ENCODE data around the gene EYS.
A peak's percentile ranks its signal among the peaks of the same experiment; 100 is the strongest.

The EYS gene

DNA sequence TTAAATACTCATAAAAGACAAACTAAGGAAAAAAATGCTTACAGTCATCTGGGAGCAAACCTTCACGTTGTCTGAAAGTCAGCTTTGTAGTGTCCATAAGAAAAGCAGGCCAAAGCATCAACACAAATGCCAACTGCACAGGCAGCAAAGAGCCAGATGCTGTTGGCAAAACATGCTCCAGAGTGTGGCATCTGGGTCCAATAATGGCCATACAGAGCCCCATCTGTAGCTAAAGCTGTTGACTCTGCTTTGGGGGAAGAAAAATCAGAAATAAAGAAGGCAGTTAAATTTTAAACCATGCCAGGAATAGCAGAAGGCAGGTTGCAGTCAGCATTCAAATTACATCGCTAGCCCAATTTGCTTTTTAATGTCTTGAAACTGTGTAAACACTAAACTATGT lies 776.3 kb downstream of the EYS start:
- peak; percentile 73 for DNase-seq

DNA sequence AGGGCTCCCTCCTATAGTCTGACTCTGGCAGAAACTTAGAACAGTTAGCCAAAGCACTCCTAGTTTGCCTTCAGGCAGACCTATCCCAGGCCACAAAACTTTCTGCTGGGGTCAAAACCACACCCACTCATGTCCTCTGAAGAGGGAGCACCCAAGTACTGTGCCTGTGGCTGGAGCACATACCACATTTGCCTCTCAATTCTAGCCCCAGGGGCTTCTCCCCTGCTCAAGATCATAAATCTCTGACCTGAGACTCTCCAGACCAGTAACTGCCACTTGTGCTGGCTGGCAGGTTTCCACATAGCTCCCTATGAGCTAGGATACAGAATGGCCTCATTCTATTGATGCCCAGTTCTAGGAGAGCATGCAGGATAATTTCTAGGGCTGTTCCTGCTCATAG lies 781.0 kb downstream of the EYS start:
- no peak for DNase-seq

DNA sequence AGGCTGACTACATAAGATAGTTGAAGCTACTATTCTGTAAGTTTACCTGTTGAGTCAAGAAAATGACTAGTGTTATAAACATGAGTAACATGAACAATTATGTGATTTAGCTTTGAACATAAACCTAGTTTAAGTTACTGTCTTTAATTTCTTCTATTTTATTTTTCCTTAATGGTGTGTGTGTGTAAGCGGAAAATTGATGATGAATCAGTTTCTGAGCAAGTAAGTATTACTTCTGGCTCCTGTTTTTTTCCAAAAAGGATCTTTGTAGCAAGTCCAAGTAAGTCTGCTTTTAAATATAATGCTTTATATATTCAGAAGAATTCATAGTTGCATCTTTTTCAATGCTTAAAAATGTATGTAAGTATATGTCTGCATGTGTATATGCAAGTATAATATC lies 786.8 kb downstream of the EYS start:
- DNase-seq, result no peak

DNA sequence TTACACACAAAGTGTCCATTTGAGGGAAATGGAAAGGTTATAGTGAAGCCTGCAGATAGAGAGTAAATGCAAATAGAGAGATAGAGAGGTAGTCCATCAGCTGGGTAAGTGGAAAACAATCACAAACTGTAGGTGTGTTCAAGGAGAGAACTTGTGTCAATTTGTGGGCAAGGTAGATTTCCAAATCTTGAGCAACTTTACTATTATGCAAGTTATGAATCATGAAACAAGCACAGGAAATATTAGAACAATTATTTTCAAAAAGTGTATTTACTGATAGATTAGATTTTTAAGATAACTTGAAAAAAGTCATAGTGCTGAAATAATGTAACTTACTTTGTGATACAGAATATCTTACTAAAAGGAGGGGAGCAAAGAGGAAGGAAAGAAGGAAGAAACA lies 792.9 kb downstream of the EYS start:
- DNase-seq, result no peak

DNA sequence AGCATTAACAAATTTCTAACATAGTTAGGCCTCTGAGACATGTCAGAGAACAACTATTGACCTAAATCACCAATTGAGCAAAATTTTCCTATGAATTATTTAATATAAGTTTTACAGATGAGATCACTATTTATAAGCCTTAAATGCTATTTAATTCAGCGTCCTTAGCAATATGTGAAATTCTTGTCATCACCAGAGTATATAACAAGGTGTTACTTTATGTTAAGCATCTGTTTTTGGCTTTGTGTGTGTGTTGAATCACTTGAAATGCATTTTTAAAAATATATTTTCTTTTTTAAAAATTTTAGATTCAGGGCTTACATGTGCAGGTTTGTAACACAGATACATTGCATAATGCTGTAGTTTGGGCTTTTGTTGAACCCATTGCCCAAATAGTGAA lies 794.1 kb downstream of the EYS start:
- no peak for DNase-seq

DNA sequence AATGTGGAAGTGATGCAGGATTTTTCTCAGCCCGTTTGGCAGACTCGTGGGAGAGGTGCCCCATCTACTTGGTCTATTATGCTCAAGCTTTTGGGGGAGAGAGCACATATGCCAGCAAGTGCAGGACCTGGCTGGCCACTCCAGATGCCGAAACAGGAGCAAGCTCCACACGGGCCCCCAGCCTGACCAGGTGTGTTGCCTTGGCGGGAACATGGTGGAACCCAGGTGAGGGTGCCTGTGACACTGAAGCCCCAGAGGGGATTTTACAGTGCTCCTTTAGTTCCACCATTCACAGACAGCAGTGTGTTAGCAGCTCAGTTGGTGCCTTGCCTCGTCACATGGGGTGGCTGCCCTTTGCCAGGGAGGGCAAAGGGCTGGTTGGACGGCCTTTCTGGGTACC lies 798.9 kb downstream of the EYS start:
- DNase-seq, result no peak

DNA sequence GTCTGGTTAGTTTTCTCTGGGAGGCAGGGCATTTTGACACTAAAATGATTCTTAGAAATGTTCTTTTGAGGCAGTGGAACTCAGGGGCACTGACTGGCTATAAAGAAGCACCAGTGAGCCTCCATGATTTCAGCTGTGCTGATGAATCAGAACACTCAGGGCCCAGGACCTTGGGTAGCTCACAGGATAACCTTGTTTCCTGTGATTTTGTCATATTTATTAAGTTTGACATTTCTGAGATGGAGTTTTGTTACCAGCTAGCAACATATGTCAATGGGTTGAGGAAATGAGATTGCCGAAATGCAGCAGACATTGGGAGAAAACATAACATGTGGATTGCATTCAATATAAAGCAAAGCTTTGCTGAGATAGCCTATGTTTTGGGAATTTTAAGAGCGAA lies 802.4 kb downstream of the EYS start:
- DNase-seq, result no peak

DNA sequence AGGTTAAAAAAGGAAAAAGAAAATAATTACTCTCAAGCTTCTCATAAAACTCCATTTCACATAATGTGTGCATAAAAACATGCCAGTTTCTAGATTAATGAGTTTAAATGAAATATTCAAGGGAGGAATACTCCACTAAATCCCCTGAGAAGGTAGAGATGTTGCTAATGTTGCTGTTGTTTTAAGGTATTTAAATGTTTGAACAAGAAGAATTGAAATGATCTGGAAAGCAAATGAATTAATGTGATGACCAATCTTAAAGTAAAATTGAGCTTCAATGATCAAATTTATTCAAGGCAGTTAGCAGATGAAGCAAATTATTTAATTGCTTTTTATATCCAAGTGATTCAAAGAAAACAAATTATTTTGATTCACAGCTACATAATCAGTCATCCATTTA lies 804.4 kb downstream of the EYS start:
- no peak for DNase-seq

DNA sequence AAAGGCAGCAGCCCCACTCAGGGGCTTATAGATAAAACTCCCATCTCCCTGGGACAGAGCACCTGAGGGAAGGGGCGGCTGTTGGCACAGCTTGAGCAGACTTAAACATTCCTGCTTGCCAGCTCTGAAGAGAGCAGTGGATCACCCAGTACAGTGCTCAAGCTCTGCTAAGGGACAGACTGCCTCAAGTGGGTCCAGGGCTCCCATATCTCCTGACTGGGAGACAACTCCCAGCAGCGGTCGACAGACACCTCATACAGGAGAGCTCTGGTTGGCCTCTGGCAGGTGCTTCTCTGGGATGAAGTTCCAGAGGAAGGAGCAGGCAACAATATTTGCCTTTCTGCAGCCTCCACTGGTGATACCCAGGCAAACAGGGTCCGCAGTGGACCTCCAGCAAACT lies 810.1 kb downstream of the EYS start:
- no peak for DNase-seq

DNA sequence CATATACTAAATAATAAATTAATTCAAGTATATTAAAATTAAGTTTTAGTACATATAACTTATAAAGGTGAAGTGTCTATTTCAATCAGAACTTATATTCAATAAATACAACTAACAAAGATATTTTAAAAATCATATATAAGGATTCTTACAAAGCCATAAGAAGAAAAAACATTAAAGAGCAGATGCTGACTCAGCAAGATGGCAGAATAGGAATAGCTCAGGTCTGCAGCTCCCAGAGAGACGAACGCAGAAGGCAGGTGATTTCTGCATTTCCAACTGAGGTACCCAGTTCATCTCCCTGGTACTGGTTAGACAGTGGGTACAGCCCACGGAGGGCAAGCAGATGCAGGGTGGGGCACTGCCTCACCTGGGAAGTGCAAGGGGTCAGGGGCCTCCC lies 811.1 kb downstream of the EYS start:
- DNase-seq, result no peak

DNA sequence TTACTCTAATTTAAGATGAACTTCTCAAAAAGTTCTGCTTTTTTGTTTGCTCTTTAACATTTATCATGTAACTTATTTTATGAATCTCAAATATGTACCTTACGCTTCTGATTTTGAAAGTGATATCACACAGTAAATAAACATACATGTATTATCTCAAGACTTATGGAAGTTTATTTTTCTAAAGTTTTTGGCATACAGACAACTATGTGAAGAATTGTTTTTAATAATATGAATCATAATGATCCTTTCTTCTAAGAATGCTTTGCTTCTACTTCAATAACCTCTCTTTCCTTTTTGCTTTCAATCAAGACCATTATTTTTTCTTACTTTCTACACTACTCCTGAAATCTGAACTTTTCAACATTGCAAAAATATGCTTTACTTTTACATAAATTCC lies 816.4 kb downstream of the EYS start:
- no peak for DNase-seq

DNA sequence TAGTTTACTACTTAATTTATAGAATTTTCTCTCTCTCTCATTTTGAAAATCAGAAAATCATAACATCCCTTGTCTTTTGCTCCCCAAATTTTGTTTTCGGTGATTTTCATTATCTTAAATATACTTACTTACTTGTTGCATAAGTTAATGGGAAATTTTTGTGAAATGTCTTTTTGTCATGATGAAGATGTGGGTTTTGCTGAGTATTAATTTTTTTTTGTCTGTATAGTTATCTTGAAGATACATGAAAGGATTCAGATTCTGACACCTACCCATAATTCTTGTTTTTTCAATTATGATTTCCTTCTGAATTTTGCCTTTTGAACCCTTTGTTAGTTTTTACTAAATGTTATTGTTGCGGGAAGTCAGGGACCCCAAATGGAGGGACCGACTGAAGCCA lies 817.9 kb downstream of the EYS start:
- no peak for DNase-seq

DNA sequence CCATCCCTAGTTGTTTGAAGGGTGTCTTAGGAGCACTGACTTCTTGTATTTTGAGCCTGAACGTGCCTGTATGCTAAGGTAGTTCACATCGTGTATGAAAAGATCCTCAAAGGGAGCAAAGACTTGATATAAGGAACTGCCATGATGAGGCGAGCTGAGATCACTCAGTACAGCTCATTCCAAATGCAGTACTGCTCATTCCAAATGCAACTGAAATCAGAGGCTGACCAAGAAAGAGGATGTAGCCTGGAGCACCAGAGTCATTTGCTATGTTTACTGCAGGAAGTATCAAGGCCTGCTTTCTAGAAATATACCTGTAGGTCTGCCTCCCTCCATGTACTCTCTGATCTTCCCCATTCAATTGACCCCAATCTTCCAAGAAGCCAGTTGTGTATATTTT lies 832.2 kb downstream of the EYS start:
- DNase-seq, result no peak

DNA sequence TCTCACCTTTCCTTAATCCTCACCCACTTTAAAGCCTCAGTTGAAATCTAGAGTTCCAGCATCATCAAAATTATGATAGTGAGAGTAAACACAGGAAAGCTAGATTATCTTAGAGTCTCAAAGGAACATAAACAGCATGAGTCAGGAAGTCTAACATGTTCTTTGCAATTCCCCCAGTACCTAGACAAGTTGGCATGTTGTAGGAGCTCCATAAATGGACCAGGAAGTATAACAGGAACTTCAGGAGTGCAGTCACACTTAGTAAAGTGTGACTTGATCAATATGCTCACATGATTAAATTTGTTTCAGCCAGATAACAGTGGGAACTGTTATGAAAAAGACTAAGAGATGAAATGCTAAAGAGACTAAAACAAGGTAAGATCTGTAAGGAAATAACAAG lies 834.4 kb downstream of the EYS start:
- DNase-seq, result no peak

DNA sequence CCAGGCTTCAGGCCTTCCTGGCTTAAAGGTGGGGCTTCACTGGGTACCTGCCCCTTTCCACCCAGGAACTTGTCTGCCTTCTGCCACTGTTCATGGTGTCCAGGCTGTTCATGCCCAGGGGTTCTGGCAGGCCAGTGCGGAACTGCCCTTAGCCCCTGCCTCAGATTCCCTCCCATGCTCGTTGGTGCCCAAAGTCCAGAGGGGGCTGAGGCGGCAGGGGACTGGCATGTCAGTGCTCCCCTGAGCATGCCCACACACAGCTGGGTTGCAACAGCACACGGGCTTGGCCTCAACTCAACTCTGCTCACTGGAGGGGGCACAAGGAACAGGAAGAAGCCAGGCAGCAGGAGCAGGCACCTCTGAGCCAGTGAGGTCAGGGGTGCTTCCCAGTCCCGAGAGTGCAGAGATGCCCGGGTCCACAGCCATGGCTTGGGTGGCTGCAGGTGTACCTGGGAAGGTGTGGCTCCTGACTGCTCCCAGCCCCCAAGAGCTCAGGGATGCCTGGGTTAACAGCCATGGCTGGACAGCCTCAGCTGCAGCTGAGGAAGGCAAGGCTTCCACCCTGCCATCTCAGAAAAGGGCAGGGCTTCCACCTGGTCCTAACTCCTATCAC lies 845.9 kb downstream of the EYS start:
- no peak for DNase-seq

DNA sequence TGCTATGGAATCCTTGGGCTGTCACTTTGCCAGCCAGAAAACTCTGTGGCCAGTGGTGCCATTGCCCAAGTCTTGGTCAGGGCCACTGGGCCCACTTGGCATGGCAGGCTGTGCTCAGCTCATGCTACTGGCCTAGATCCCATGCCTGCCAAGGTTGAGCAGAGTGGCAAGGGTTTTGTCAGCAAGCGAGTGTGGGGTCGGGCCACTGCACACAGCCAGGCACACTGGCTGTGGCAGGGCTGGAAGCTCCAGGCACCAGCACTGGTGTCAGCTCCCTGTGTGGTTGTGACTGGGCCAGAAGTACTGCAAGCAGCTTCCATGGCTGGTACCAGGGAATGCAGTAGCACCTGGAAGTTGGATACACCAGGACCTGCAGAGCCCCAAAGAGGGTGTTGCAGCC lies 846.8 kb downstream of the EYS start:
- DNase-seq, result no peak

DNA sequence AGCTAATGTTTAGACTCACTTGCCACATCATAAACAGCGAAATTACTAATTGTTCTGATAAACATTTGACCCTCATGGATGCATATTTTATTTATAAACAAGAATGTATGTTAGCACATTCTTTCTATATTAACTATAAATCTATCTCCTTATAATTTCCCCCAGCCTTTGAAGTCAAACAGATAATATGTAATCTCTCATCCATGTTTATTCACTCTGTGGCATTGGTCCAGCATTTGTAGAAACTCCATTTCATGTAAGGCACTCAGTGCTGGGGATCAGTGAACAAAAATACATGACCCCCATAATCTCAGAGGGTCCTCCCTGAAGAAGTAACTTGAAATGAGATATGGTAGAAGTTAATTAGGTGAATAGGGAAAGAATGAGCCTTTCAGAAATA lies 856.9 kb downstream of the EYS start:
- no peak for DNase-seq

DNA sequence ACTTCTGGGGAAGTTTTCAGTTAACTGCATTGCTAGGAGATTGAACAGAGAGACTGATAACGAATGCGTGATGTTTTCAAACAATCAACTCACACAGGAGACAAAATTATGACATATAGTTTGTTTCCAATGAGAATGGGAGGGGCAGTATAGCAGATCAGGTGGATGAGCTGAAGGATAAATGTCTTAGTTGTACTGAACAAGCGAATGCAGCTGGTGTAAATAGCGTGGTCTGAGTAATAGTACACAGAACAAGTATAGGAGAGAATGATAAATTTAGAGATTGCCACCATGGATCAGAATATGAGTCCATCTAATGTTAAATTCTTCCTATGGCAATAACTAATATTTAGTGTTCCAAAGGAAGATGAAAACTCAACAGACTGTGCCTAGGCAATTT lies 858.6 kb downstream of the EYS start:
- no peak for DNase-seq

DNA sequence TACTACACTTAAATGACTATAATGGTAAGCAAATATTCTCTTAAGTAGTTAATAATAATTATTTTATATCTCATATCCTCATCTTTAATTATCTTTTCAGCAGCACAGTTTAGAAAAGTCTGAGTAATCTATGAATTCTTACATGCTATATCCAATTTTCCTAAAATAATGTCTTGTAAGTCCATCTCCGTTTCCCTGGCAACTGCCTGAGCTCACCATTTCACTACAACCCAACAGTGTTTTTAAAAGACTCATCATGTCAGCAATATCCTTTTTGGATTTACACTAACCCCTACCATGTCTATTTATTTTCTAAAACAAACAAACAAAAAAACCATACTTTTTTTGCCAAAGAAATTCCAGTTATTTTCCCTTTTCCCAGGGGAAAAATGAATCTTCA lies 859.6 kb downstream of the EYS start:
- no peak for DNase-seq

DNA sequence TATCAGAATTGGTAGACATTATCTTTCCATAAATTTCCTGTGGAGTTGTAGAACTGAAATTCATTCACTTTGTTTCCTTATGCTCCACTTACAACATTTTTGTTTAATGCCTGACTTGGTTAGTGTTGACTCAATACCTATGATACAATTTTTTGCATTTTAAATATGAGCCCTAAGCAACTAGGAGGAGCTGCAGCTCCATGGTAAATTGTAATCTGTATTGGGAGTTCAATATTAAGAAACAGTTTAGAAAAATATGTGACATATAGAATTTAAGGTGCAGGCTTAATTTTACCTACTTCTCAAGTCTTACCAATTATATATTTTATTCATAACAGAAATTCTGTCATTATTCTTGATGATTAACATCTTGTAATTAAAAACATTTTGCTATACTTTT lies 868.3 kb downstream of the EYS start:
- DNase-seq, result peak; percentile 3

DNA sequence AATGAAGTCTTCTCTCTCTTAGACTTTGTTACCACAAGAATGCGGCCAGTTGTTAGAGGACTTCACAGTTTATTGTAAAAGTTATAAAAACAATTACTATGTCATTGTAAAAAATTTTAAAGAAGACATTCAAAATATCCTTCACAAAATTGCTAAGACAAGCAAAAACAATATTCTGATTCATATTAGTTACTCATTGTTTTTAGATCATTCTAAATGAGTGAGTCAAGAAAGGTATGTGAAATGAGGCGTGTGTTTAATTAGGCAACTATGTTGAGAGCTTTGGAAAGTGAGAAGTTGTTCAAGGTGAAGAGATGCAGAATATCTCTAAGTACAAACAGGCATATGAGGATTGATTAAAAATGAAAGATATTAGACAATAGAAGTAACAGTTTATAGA lies 875.3 kb downstream of the EYS start:
- DNase-seq, result no peak

DNA sequence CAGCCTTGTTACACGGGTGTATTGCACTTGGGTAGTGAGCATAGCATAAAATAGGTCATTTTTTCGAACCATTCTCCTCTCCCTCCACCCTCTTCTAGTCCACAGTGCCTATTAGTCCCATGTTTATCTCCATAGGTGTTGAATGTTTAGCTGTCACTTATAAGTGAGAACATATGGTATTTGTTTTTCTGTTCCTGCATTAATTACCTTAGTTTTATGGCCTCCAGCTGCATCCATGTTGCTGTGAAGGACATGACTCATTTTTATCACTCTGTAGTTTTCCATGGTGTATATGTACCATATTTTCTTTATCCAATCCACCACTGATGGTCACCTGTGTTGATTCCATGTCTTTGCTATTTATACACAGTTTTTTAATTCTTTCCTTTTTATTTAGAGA lies 889.5 kb downstream of the EYS start:
- DNase-seq, result no peak

DNA sequence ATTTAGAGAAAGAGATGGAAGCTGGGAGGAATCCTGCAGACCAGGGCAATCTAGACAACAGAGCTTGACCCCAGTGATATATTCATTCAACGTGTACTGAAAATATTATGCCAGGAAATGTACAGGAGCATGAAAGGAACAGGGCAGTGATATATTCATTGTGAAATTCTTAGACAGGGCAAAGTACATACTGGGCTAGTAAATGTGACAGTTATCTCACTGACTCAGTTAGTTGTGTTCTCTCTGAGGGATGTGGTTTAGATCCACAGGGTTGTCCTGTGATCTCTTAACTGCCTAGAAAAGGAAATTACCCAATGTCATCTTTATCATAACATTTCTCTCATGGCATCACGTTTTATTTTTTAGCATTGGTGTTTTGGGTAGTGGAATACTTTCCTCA lies 891.3 kb downstream of the EYS start:
- DNase-seq, result no peak

DNA sequence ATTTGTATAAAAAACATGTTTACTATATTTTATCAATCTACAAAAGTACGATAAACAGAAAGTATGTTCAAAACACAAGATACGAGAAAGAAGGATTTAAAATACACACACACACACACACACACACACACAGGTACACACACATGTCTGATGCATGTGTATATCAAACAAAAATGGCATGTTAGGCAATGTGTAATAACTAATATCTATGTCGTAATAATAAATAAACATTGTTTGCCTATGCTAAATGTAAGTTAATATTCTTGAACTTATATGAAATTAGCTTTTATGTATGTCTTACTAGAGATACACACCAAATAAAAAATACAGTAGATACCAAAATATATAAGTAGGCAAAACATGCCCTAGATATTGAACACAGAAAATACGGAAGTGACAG lies 894.9 kb downstream of the EYS start:
- no peak for DNase-seq

DNA sequence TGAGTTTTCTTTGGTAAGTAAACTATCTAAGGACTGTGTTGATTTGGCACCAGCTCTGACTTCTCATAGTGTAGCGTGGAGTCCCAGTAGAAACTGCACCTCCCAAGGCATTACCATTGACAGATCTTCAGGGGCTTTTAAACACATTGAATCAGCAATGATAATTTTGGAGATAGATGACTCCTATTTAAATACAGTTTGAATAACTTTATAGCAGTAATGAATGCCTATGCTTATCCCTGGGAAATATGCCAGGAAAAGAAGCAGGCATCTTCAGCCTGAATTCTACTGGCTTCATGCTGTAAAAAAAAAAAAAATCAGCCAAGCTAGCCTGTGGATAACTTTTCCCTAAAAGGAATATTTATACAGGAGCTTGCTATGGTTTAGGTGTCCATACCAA lies 895.9 kb downstream of the EYS start:
- no peak for DNase-seq

DNA sequence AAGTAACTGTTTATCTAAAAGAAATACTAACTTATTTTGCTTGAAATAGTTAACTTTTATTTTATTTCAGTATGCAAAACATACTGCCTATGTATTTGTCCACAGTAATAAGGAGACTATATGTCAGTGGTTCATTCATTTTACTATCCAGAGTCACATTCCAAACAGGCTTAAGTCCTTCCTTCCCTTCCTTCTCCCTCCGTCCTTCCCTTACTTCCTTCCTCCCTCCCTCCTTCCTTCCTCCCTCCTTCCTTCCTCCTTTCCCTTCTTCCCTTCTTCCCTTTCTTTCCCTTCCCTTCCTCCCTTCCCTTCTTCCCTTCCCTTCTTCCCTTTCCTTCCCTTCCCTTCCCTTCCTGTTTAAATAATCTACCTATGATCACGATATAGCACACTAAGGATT lies 899.2 kb downstream of the EYS start:
- DNase-seq, result no peak
